CD14-positive monocyte (primary cell): ENCODE measurements around the gene CCDC170. TPM values are rescaled to one million over a fixed set of nuclear protein-coding genes. Genes with fewer than 3 reads are reported as not detected.

Experiments
- DNase-seq, 3 donors: peaks; one replicate each; pipeline ENCODE4 v3.0.0-alpha.2; 2011 to 2022
- H2AFZ ChIP-seq: 2 replicates; pipeline ENCODE4 v1.6.0; 2012; ENCODE audit warnings: mild to moderate bottlenecking, low read depth, low read length, inconsistent platforms; ENCODE audit not compliant: insufficient read depth, poor library complexity, severe bottlenecking
- H3K27ac ChIP-seq, 2 donors: 1 replicate in 1 of 2; 2 replicates in 1 of 2; pipeline ENCODE4 v1.5.1; 2012 to 2013; ENCODE audit warnings: low read length in 2 of 2, control low read depth in 1 of 2, inconsistent platforms in 1 of 2, low read depth in 1 of 2, mild to moderate bottlenecking in 1 of 2
- H3K27me3 ChIP-seq, 2 donors: one replicate each; pipeline versions ENCODE4 v1.6.0 to v1.6.1; 2011 to 2013; ENCODE audit warnings: low read length in 2 of 2; ENCODE audit not compliant: control insufficient read depth in 2 of 2, insufficient read depth in 2 of 2
- H3K36me3 ChIP-seq, 2 donors: replicated peaks in 1 of 2; 1 replicate in 1 of 2; 2 replicates in 1 of 2; pipeline versions ENCODE4 v1.5.1 to v1.6.1; 2012 to 2013; ENCODE audit warnings: low read length in 2 of 2, control low read depth in 1 of 2, inconsistent platforms in 1 of 2, mild to moderate bottlenecking in 1 of 2; ENCODE audit not compliant: insufficient read depth in 2 of 2, control insufficient read depth in 1 of 2
- H3K4me1 ChIP-seq, 2 donors: 1 replicate in 1 of 2; 2 replicates in 1 of 2; pipeline versions ENCODE4 v1.5.1 to v1.6.1; 2012 to 2013; ENCODE audit warnings: low read length in 2 of 2, control low read depth in 1 of 2, inconsistent platforms in 1 of 2, mild to moderate bottlenecking in 1 of 2, moderate library complexity in 1 of 2; ENCODE audit not compliant: insufficient read depth in 2 of 2, control insufficient read depth in 1 of 2
- H3K4me2 ChIP-seq: replicated peaks from 2 replicates; pipeline ENCODE3; 2012; ENCODE audit warnings: low read length, moderate library complexity, mild to moderate bottlenecking; ENCODE audit not compliant: poor library complexity, severe bottlenecking; ENCODE audit errors: extremely low read depth
- H3K4me3 ChIP-seq, 3 experiments: fragments of 200-600 bp in 1 of 3; sonication (generic) in 1 of 3; replicated peaks in 1 of 3; 1 replicate in 2 of 3; 2 replicates in 1 of 3; pipeline ENCODE4 v1.5.1; 2011 to 2013; ENCODE audit warnings: low read length in 3 of 3, mild to moderate bottlenecking in 3 of 3, control low read depth in 2 of 3, low read depth in 2 of 3, inconsistent platforms in 1 of 3, moderate library complexity in 1 of 3
- H3K79me2 ChIP-seq: 2 replicates; pipeline ENCODE4 v1.6.0; 2012; ENCODE audit warnings: mild to moderate bottlenecking, control low read depth, inconsistent platforms, low read length, moderate library complexity; ENCODE audit not compliant: insufficient read depth
- H3K9ac ChIP-seq: 2 replicates; pipeline ENCODE4 v1.6.0; 2017; ENCODE audit warnings: low read length, mild to moderate bottlenecking; ENCODE audit not compliant: insufficient read depth, poor library complexity, severe bottlenecking
- H3K9me3 ChIP-seq, 2 donors: replicated peaks in 1 of 2; 1 replicate in 1 of 2; 2 replicates in 1 of 2; pipeline versions ENCODE4 v1.5.1 to v1.6.1; 2012 to 2013; ENCODE audit warnings: low read length in 2 of 2, control low read depth in 1 of 2; ENCODE audit not compliant: control insufficient read depth in 1 of 2, insufficient read depth in 1 of 2
- H4K20me1 ChIP-seq: 2 replicates; pipeline ENCODE4 v1.6.0; 2012; ENCODE audit warnings: mild to moderate bottlenecking, low read length, control low read depth, moderate library complexity; ENCODE audit not compliant: insufficient read depth
- H3K27ac Mint-ChIP-seq, 7 donors: one replicate each; pipeline ENCODE4 v1.8.0; 2020; ENCODE audit warnings: mild to moderate bottlenecking in 7 of 7, mixed read lengths in 7 of 7, moderate library complexity in 6 of 7, inconsistent platforms in 2 of 7
- H3K27me3 Mint-ChIP-seq, 3 donors: one replicate each; pipeline ENCODE4 v1.8.0; 2021 to 2022; ENCODE audit warnings: low read depth in 3 of 3, mild to moderate bottlenecking in 3 of 3, mixed read lengths in 3 of 3, moderate library complexity in 3 of 3, inconsistent platforms in 1 of 3
- H3K36me3 Mint-ChIP-seq, 2 donors: one replicate each; pipeline ENCODE4 v1.8.0; 2020; ENCODE audit warnings: mixed read lengths in 2 of 2, inconsistent platforms in 1 of 2, mild to moderate bottlenecking in 1 of 2
- H3K4me1 Mint-ChIP-seq: one replicate; pipeline ENCODE4 v1.8.0; 2020; ENCODE audit warnings: mild to moderate bottlenecking, mixed read lengths
- H3K4me3 Mint-ChIP-seq, 2 donors: one replicate each; pipeline ENCODE4 v1.8.0; 2020; ENCODE audit warnings: mild to moderate bottlenecking in 2 of 2, mixed read lengths in 2 of 2, moderate library complexity in 1 of 2
- H3K9me3 Mint-ChIP-seq, 7 donors: one replicate each; pipeline ENCODE4 v1.8.0; 2020 to 2022; ENCODE audit warnings: mixed read lengths in 7 of 7, mild to moderate bottlenecking in 6 of 7, moderate library complexity in 6 of 7, inconsistent platforms in 2 of 7
- CTCF ChIP-seq: fragments of 200-600 bp; IDR thresholded peaks from one replicate; pipeline ENCODE4 v1.8.0; 2022; ENCODE audit warnings: antibody characterized with exemption, mild to moderate bottlenecking
- WGBS: methylation state at CpG from one replicate; pipeline ENCODE4 v1.1.5; 2013; ENCODE audit warnings: missing lambda C conversion rate; ENCODE audit not compliant: insufficient coverage; 5-methylcytosine and 5-hydroxymethylcytosine counted together
- intact Hi-C, 2 donors: fragments of 100-400 bp; cut with micrococcal nuclease; formaldehyde crosslinking; loops; one replicate each; pipeline versions ENCODE4 v1.15.0 to v1.15.1; 2023
- polyA plus RNA-seq, 3 donors: library from polyadenylated mRNA; depleted of rRNA in 1 of 3; unstranded in 2 of 3; stranded (reverse) in 1 of 3; fragments of 300-500 nt in 2 of 3; fragments of >200 nt in 1 of 3; fragmentation: Illumina TruSeq in 2 of 3; gene quantifications; 1 replicate in 2 of 3; 2 replicates in 1 of 3; pipeline ENCODE4 v1.2.3, GENCODE V29; 2012 to 2021

Gene CCDC170
- polyA plus RNA-seq, 3 donors = 4.2 to 7.0 (median 6.3) TPM

GRCh38 chr6:151565940-151566339 lies 72.1 kb downstream of the CCDC170 start:
- H3K27me3 Mint-ChIP-seq = peaks cover 1 to 3% (median 2%) of the 10 kb centered on the region in 3 donors
- no peak for TF ChIP-seq CTCF
- Histone ChIP-seq H3K36me3 (no peaks in the 10 kb centered on the region), H3K27me3 (no peaks in the 10 kb centered on the region), H3K9ac (no peak overlapping the region), H3K79me2 (no peaks in the 10 kb centered on the region), H3K9me3 (peaks cover 24 to 25% of the 10 kb centered on the region in 2 donors), H3K4me1 (no peaks in the 10 kb centered on the region), H3K4me3 (no peak overlapping the region), H3K4me2 (no peak overlapping the region), H3K27ac (no peak overlapping the region), H4K20me1 (no peaks in the 10 kb centered on the region), H2AFZ (no peak overlapping the region)
- intact Hi-C loops = no loop called here
- no peak overlapping the region for H3K4me3 Mint-ChIP-seq
- DNase-seq = no peak
- H3K4me1 Mint-ChIP-seq = no peaks in the 10 kb centered on the region
- 100% methylated on average over 1 of the region's 1 CpG for WGBS
- H3K9me3 Mint-ChIP-seq = peaks cover 23 to 35% (median 30%) of the 10 kb centered on the region in 7 donors
- no peak overlapping the region for H3K27ac Mint-ChIP-seq
- H3K36me3 Mint-ChIP-seq = peaks cover 13 to 16% of the 10 kb centered on the region in 2 donors

GRCh38 chr6:151566557-151566956 lies 72.7 kb downstream of the CCDC170 start:
- peaks cover 21 to 30% (median 24%) of the 10 kb centered on the region in 7 donors for H3K9me3 Mint-ChIP-seq
- H3K4me3 ChIP-seq = no peak overlapping the region
- no peaks in the 10 kb centered on the region for H3K27me3 ChIP-seq
- H3K79me2 ChIP-seq = no peaks in the 10 kb centered on the region
- H3K27ac Mint-ChIP-seq = peak overlapping the region in 1 of 7 donors; percentile 35
- no peak for TF ChIP-seq CTCF
- H3K4me1 ChIP-seq = no peaks in the 10 kb centered on the region
- H3K4me2 ChIP-seq = no peak overlapping the region
- DNase-seq = no peak
- WGBS = no CpG with 5 or more reads among the region's 2 CpGs
- H3K9ac ChIP-seq = no peak overlapping the region
- H3K4me3 Mint-ChIP-seq = no peak overlapping the region
- intact Hi-C loops = no loop called here
- H3K9me3 ChIP-seq = peaks cover 18 to 25% of the 10 kb centered on the region in 2 donors
- H3K36me3 ChIP-seq = no peaks in the 10 kb centered on the region
- no peaks in the 10 kb centered on the region for H4K20me1 ChIP-seq
- H2AFZ ChIP-seq = no peak overlapping the region
- no peak overlapping the region for H3K27ac ChIP-seq
- H3K4me1 Mint-ChIP-seq = no peaks in the 10 kb centered on the region
- peaks cover 11 to 16% of the 10 kb centered on the region in 2 donors for H3K36me3 Mint-ChIP-seq
- peaks cover 1 to 3% (median 2%) of the 10 kb centered on the region in 3 donors for H3K27me3 Mint-ChIP-seq
